Lower leg skin (tissue), 4 donors: ENCODE results near the gene PPP6R3. TPM values are rescaled to one million over a fixed set of nuclear protein-coding genes. Genes with fewer than 3 reads are reported as not detected.

Experiments used
- DNase-seq, 2 donors: peaks; one replicate each; pipeline ENCODE4 v3.0.0-alpha.2; 2019; ENCODE audit warnings: low spot score in 2 of 2
- H3K4me3 ChIP-seq: fragments of 200-600 bp; sonication (generic); 2 replicates; pipeline ENCODE4 v1.5.1; 2017; ENCODE audit warnings: mild to moderate bottlenecking, low read depth; ENCODE audit not compliant: poor library complexity, severe bottlenecking
- POLR2A ChIP-seq, 2 donors: fragments of 450-650 bp; IDR thresholded peaks; one replicate each; pipeline ENCODE4 v1.6.1; 2016 to 2017; ENCODE audit warnings: antibody characterized with exemption in 2 of 2, mild to moderate bottlenecking in 1 of 2, moderate library complexity in 1 of 2
- WGBS, 2 donors: methylation state at CpG; one replicate each; pipeline ENCODE4 v1.1.5; 2018; 5-methylcytosine and 5-hydroxymethylcytosine counted together
- intact Hi-C: fragments of 100-400 bp; cut with DNase I; formaldehyde crosslinking; loops from one replicate; pipeline ENCODE4 v1.15.0; 2023; ENCODE audit warnings: low total_unique reads
- total RNA-seq, 4 donors: library from RNA; depleted of rRNA; stranded (reverse); fragments of >200 nt; gene quantifications; one replicate each; pipeline ENCODE4 v1.1.0, GENCODE V29; 2016
- TF ChIP-seq, protein P1 (sequence below), 3 donors: fragments of 450-650 bp; IDR thresholded peaks; one replicate each; pipeline ENCODE4 v1.5.1; 2016; ENCODE audit warnings: antibody characterized with exemption in 3 of 3, mild to moderate bottlenecking in 3 of 3, moderate library complexity in 2 of 3

Gene PPP6R3
- total RNA-seq, 4 donors from 2014 or later = 74.2 to 119 (median 88.6) TPM

DNA sequence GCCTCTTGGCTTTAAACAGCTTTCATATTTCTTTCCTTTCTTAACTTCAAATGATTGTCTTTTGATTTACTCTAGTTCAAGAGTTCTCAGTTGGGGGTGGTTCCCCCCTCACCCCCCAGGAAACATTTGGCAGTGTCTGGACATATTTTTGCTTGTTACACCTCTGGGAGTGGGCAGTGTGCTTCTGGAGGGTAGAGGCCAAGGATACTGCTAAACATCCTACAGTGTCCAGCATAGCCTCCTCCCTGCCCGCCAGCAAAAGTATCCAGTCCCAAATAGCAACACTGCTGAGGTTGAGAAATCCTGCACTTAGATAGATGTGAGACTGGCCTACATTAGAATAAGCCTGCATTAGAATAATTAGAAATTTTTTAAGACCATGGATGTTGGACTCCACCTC, 3.2 kb downstream of the PPP6R3 start:
- intact Hi-C loops = no loop called here
- no peak for DNase-seq
- no peak overlapping the region for H3K4me3 ChIP-seq
- no peak for TF ChIP-seq POLR2A (IDR thresholded peaks at IDR 0.05)
- TF ChIP-seq, protein P1, sequence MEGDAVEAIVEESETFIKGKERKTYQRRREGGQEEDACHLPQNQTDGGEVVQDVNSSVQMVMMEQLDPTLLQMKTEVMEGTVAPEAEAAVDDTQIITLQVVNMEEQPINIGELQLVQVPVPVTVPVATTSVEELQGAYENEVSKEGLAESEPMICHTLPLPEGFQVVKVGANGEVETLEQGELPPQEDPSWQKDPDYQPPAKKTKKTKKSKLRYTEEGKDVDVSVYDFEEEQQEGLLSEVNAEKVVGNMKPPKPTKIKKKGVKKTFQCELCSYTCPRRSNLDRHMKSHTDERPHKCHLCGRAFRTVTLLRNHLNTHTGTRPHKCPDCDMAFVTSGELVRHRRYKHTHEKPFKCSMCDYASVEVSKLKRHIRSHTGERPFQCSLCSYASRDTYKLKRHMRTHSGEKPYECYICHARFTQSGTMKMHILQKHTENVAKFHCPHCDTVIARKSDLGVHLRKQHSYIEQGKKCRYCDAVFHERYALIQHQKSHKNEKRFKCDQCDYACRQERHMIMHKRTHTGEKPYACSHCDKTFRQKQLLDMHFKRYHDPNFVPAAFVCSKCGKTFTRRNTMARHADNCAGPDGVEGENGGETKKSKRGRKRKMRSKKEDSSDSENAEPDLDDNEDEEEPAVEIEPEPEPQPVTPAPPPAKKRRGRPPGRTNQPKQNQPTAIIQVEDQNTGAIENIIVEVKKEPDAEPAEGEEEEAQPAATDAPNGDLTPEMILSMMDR (IDR thresholded peaks at IDR 0.05) = no peak
- 63 to 93% methylated on average over 1 of the region's 1 CpG for WGBS, 2 donors

DNA sequence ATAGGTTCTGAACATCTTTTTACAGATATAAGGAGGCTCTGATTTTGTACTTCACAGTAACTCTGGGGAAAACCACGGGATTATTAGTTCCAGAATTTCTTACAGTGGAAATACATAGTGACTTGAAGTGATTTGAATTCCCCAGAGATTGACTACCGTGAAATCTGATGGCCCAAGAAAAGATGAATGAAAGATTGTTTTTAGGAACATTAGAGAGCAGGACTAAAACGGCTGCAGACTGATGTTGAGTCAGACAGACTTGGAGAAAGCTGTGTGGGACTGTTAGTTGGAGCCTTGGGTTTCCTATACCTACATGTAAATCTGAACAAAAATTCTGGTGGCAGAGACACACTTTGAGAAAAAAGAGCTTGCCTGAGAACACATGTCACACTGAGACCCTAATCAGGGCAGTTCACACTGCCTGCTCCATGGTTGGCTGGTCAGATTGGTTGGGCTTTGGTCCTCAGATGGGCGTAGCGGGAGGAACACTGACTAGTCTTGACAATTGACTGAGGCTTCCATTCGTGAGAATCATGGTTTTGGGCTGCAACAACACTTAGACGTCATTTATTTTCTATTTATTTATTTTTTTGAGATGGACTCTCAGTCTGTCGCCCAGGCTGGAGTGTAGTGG, 6.8 kb downstream of the PPP6R3 start:
- DNase-seq = no peak
- intact Hi-C loops = no loop called here
- 70 to 72% methylated on average over 8 of the region's 8 CpGs for WGBS, 2 donors
- H3K4me3 ChIP-seq = no peak overlapping the region
- TF ChIP-seq, protein P1 (IDR thresholded peaks at IDR 0.05) = no peak
- TF ChIP-seq POLR2A (IDR thresholded peaks at IDR 0.05) = no peak

DNA sequence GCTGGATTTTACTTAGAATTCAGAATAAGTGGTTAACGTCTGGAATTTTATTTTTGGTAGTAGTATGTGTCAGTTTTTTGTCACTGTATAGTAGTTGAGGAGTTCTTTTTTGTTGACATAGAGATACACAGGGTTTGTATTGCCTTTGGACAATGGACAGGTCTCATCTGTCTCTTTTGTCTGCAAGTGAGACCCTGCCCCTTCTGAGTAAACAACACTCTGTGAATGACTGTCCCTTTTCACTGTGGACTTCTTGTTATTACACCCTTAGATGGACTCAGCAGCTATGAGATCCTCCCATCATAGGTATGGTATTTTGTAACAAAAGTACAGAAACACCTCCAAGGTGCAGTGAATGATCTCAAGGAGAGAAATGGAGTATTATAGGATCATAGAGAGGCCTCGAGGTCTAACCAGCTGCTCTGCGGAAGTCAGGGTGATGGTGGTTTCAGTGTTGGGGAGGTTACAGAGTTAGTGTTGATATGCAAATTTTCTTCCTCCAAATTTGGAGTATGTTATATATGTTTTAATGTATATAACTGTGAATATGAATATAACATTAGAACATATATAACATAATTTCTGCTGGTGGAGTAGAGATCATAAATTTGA, 7.8 kb downstream of the PPP6R3 start:
- no peak overlapping the region for H3K4me3 ChIP-seq
- intact Hi-C loops = no loop called here
- no peak for DNase-seq
- TF ChIP-seq, protein P1 (IDR thresholded peaks at IDR 0.05) = no peak
- TF ChIP-seq POLR2A (IDR thresholded peaks at IDR 0.05) = no peak
- 57 to 66% methylated on average over 3 of the region's 3 CpGs for WGBS, 2 donors

DNA sequence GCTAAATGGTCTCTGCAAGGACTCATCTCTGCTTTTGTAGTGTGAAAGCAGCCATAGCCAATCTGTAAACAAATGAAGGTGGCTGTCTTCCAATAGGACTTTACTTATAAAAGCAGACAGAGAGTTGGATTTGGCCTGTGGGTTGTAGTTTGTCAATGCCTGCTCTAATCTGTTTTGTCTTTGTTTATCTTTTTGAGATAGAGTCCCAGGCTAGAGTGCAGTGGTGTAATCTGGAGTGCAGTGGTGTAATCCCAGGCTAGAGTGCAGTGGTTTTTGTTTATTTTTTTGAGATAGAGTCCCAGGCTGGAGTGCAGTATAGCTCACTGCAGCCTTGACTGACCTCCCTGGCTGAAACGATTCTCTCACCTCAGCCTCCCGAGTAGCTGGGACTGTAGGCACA, 8.6 kb downstream of the PPP6R3 start:
- H3K4me3 ChIP-seq = no peak overlapping the region
- TF ChIP-seq, protein P1 (IDR thresholded peaks at IDR 0.05) = no peak
- TF ChIP-seq POLR2A (IDR thresholded peaks at IDR 0.05) = no peak
- intact Hi-C loops = no loop called here
- DNase-seq = no peak
- 17 to 41% methylated on average over 2 of the region's 2 CpGs for WGBS, 2 donors

DNA sequence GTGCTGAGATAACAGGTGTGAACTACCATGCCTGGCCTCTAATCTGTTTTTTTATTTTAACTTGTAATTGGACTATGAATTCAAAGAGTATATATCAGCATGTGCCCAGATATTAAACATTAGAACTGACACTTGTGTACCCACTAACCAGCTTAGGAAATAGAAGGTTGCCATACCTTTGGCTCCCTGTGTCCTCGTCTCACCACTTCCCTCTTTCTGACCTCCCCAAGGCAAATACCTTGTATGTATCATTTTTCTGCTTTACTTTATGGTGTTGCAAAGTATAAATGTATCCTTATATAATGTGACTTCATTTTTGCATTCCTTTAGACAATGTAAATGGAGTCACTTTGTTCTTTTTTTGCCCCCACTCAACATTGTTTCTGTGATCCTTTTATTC, 9.1 kb downstream of the PPP6R3 start:
- WGBS, 2 donors = 71 to 76% methylated on average over 1 of the region's 1 CpG
- DNase-seq = no peak
- no peak overlapping the region for H3K4me3 ChIP-seq
- intact Hi-C loops = no loop called here
- no peak for TF ChIP-seq POLR2A (IDR thresholded peaks at IDR 0.05)
- TF ChIP-seq, protein P1 (IDR thresholded peaks at IDR 0.05) = no peak
